ENCODE results near the gene LY6G6D.
"Not testable (repeated sequence)": the region's sequence is repeated elsewhere in the genome, so short reads cannot be mapped to it uniquely, and the experiment has no call there.

The LY6G6D gene

DNA sequence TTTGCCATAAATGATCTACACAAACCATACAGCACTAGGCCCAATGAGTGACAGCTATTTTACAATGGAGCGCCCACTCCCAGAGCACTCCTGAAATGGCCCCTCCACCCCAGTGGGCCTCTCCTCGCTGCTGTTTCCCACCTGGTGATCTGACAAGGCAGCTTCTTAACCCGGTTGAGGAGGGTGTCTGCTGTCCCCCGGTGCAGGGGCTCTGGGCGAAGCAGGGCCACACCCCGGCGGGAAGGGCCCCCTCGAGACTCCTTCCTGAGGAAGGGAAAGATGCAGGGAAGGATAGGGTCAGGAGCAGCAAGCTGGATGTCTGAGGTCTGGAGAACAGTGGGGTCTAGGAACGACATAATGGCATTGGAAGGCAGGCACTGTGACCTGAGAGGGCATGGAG, 22.3 kb upstream of the LY6G6D start:
- no peak for DNase-seq

DNA sequence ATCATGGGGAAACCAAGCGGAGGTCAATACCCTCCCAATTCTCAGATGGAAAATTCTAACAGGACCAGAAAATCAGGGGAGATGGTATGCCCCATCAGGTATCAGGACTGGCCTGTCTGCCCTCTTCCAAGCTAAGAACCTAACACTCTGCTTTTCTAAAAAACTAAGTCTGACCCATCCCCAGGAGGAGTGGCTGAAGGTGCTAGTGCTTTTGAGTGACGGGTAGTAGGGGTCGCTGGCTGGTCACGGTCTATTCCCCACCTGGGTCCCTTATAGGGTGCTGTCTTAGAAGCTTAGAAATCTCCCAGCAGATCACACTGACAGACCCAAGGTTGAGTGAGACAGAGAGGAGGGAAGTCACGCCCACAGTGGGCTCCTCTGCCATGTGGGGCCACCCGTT, 21.6 kb upstream of the LY6G6D start:
- no peak for DNase-seq

DNA sequence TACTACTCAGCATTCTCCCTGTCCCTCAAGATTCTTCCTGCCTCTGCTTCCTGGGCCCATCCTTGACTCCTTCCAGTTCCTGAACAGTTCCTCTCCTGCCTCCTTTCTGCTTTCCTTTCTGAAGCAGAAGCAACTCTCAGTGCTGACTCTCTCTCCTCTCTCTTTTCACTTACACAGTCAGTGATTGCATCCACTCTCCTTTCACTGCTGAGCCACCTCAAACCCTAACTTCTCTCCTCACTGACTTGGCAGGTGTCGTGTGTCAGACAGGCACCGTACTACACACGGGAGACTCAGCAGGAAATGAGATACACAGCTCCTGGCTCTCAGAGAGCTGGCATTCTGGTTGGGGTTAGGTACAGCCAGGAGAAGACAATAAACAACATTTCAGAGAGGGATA, 17.6 kb upstream of the LY6G6D start:
- no peak for DNase-seq

DNA sequence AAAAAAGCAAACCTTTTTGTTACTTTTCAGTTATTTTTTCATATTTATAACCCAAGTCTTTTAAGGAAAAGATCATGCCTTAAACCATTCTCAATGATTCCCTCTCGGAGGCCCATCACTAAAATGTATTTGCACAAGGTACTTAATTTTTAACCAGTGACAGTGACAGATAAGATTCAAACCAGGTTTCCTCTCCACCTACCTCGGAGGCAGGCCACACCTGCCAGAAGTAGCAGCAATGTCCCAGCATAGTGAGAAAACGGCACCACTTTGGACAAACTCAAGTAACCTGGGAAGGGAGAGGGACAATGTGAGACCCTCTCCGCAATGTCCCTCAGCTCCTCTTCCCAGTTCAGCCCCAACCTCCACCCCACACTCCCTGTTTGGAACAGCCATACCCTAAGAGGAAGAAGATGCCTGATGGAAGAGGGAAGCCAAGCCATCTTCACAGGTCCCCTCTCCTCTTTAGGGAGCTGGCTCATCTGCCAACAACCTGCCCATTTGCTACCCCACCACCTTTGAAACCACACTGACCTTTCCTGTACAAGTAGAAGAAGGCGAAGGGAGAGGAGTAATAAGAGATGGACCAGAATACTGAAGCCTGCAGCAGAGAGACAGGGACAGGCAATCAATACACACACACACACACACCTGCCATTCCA, 14.3 kb upstream of the LY6G6D start:
- DNase-seq: no peak

DNA sequence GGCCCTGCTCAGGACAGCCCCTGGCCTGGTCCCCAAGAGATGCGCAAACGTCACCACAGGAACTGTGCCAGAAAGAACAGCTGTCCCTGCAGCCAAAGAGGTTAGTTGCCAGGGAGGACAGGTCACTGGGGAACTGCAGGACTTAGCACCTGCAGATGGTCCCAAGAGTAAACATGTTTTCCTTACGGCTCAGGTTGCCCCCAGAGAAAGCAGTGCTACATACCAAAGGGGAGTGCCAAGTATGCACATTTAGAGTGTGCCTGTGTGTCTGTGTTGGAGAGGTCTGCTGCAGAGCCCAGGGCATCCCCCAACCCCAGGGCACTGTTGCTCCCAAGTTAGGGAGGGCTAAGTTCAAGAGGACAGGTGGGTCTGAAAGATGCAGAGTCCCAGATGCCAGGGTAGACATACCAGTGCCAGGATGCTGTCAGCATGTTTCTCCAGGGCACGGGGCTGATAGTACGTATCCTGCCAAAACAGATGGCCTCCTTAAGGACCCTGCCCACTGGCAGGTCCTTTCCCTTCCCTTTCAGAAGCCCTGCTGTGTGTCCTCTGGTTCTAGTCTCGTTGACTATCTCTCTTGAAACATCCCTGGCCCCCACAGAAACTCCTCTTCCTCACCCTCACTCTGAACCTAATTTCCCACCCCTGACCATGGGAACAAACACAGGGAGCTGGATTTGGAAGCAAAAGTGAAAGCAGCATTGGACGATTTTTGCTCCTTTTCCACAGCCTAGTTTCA, 13.3 kb upstream of the LY6G6D start:
- DNase-seq: no peak

DNA sequence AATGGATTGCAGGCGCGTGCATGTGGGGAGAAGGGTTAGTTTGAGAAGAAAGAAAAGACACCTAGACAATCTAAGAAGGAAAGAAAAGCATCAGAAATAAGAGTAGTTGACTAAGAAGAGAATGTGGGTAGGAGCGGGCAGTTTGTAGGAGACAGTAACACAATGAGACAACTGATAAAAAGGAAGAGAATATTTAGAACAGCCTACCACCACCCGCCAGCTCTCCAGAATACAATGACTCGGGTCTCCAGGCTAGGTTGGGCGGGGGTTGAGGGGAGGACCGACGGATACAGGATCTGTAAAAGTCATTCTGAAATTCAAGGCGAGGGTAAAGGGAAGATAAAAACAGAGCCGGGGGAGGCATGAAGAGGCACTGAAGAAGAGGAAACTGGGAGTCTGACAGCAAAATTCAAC, 12.7 kb upstream of the LY6G6D start:
- no peak for DNase-seq

DNA sequence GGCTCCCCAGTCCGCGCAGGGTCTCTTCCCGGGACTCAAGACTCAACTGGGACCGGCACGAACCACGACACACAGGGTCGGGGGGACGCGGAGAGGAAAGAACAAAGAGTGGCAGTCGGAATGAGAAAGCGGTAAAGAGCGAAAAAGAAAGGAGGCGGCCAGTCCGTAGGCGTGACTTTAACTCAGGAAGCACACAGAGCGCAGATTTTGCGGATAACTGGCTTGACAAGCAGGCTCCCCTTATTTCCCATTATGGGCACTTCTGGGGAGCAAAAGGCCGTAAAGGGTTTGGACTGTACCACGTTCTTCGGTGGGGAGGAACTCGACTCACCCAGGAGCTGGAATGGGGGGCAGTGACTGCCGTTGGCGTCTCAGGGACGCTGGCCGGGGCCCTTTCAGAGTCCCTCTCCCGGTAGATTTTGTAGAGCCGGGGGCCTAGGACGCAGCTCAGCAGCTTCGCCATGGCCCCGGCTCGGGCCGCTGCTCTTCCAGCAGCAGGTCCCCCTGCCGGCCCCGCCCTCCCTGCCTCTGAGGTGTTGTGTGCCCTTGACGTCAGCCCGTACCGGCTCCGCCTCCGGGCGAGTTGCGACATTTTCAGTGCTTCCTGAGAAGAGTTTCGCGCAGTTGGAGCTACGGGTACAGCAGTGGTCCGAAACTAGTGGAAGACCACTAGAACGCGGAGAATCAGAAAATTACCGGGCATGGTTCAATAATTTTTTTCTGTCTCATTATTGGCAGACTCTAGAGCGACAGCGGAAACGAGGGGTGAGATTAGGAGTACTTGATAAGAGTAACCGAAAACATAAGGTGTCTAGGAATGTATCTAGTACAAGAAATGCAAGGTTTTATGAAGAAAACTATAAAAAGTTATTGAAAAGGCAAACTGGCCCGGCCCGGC, 12.1 kb upstream of the LY6G6D start, which contains the start of gene ABHD16A:
ABHD16A (minus strand) TSS at position 506 of the 898 bp plus-strand sequence; CDS start at position 463, 43 bp downstream.
- peak; percentile 48 for DNase-seq

DNA sequence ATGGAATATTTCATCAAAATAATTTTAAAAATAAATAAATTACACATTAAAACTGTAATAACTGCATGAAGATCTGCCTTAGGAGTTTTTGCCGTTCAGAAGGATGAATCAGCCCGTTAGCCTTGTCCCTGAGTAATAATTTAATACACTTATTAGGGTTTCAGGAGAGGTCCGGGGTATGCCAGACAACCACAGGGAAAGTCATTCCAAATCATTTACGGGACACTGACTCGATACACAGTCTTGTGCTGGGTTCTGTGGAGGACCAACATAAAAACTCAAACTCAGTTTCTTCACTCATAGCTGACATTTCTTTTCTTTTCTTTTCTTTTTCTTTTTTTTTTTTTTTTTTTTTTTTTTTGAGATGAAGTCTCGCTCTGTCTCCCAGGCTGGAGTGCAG, 9.2 kb upstream of the LY6G6D start:
- no peak for DNase-seq

DNA sequence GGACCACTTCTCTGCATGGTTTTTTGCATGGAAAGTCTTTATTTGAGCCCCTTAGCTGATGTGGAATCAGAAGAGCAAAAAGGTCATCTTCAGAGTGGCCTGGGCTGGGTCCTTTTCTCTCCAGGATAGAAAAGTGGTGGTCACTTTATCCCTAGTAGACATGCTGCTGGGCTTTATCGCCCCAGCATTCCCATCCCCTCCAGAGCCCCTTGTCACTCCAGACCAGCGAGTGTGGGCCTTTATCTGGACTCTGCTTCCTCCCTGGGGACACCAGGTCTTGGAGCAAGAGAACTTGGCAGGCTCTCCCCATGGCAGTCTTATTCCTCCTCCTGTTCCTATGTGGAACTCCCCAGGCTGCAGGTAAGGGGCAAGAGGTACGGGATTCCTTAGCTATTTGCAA, 8.5 kb upstream of the LY6G6D start, which contains the start of gene LY6G6F:
LY6G6F (plus strand) TSS at position 268 of the 400 bp plus-strand sequence; CDS start at position 309, 41 bp downstream.
- no peak for DNase-seq

- no peak for DNase-seq
Measured at GRCh38 chr6:31707701-31708100, 7.4 kb upstream of the LY6G6D start.

DNA sequence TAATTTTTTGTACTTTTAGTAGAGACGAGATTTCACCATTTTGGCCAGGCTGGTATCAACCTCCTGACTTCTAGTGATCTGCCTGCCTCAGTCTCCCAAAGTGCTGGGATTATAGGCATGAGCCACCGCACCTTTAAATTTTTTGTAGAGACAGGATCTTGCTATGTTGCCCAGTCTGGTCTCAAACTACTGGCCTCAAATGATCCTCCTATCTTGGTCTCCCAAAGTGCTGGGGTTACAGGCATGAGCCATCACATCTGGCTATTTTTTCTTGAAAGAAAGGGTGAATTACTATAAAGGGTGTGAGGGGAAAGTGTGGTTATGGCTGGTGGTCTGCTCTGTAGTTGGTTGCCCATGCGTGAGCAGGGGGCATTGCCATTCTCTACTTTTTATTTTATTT, 6.9 kb upstream of the LY6G6D start:
- no peak for DNase-seq

GRCh38 chr6:31709157-31709556, 6.0 kb upstream of the LY6G6D start:
- DNase-seq: not testable (repeated sequence)

DNA sequence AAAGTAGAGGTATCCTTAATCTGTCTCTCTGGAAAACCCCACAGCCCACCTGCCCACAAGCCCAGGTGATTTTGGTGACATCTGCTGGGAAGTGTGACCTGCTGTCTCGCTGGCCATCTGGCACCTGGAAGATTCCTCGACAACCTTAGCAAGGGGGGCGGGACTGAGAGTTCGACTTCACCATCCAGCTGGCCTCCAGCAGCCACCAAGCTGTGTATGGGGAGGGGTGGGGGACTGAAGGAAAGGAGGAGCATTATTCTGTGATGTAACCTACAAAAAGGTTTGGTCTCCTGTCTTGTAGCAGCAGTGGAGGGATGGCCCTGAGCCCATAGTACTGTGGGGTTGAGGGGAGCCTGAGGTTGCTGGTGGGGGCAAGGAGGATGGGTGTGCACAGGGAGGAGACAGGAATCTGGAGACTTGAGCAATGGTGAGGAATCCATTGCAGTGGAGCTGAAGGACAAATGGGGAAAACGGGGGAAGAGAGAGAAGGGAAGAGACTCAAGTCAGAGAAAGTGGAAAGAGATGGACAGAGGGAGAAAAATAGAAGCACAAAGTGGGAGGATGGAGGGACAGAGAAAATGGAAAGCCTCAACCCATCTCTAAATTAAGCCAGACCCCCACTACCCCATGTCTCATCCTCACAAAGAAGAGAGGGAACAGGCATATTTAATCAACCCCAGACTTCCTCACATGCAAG, 4.5 kb upstream of the LY6G6D start:
- DNase-seq: no peak

- no peak for DNase-seq
Measured at GRCh38 chr6:31711233-31711632, 3.9 kb upstream of the LY6G6D start.

DNA sequence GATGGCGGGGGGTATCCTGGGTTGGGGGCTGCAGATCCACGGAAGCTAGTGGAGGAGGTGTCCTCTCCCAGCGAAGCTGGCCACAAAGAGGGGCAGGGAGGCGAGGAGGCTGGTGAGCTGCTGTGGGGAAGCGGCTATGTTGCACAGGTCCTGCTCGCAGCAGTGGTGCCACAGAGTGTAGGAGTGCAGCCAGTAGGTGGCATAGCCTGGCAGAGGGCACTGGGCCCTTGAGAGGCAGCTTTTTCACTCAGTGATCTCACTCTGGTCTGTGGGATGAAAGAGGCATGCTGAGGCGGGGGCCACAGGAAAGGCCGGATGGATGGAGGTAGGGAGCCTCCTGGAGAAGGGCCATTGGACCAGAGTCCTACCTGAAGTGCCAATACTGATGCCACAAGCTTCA, 2.9 kb upstream of the LY6G6D start:
- no peak for DNase-seq

GRCh38 chr6:31713465-31713864, 1.7 kb upstream of the LY6G6D start:
- no peak for DNase-seq

- DNase-seq: no peak
Measured at GRCh38 chr6:31713991-31714684, 1.0 kb upstream of the LY6G6D start.

DNA sequence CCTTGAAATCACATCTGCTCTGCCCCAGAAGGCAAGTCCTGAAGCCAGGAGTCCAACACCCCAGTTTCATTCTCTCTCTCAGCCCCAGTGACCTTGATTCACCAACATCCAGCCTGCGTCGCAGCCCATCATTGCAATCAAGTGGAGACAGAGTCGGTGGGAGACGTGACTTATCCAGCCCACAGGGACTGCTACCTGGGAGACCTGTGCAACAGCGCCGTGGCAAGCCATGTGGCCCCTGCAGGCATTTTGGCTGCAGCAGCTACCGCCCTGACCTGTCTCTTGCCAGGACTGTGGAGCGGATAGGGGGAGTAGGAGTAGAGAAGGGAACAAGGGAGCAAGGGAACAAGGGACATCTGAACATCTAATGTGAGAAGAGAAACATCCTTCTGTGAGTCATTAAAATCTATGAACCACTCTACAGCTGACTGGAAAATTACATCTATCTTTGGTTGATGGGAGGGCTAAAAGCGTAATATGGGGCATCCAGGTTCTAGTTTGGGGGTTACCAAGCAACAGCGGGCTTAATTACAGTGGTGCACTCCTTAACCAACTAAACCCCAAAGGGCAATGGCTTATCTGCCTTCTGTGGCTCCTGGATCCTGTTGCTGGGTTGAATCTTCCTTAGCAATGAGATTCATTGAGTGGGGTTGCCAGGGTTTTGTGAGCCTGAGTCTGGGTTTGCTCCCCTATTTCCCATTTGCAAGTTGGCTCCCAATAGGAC, 2.5 kb downstream of the LY6G6D start:
- DNase-seq: no peak

- no peak for DNase-seq
Measured at GRCh38 chr6:31718265-31718664, 3.1 kb downstream of the LY6G6D start.

DNA sequence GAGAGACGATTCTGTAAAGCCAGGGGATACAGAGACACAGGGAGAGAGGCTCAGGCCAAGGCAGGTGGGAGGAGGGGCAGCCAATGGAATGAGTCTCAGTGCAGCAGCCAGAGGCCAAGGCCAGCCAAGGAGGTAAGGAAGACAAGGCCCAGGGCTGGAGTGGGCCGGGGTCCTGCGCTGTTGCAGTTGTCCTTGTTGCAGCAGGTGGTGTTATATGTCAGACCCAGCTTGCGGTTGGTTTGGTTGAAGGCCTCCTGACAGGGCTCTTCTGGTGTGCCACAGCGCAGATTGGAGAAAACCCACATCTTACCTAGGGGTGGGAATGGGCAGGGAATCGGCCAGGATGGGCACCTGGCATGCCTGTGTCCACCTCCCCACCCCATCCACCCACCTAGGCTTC, 3.9 kb downstream of the LY6G6D start:
- DNase-seq: no peak

- no peak for DNase-seq
Measured at GRCh38 chr6:31720196-31720770, 5.1 kb downstream of the LY6G6D start.
